ENCODE results near the gene INTS1.

Gene INTS1

GRCh38 chr7:1545417-1546246, 41.4 kb upstream of the INTS1 start:
- TF ChIP-seq, protein P1, sequence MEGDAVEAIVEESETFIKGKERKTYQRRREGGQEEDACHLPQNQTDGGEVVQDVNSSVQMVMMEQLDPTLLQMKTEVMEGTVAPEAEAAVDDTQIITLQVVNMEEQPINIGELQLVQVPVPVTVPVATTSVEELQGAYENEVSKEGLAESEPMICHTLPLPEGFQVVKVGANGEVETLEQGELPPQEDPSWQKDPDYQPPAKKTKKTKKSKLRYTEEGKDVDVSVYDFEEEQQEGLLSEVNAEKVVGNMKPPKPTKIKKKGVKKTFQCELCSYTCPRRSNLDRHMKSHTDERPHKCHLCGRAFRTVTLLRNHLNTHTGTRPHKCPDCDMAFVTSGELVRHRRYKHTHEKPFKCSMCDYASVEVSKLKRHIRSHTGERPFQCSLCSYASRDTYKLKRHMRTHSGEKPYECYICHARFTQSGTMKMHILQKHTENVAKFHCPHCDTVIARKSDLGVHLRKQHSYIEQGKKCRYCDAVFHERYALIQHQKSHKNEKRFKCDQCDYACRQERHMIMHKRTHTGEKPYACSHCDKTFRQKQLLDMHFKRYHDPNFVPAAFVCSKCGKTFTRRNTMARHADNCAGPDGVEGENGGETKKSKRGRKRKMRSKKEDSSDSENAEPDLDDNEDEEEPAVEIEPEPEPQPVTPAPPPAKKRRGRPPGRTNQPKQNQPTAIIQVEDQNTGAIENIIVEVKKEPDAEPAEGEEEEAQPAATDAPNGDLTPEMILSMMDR (IDR thresholded peaks at IDR 0.05; ENCODE audit: borderline replicate concordance, control extremely low read depth, extremely low read depth, insufficient read depth, missing control alignments), result no peak
- in situ Hi-C loops (cut with MboI; ENCODE audit: low sequenced_read_pairs, unreplicated experiment), result no loop called here
- no peak for DNase-seq (ENCODE audit: low spot score)

- no peak for DNase-seq (ENCODE audit: low spot score)
- in situ Hi-C loops (cut with MboI; ENCODE audit: low sequenced_read_pairs, unreplicated experiment), result no loop called here
- TF ChIP-seq, protein P1 (IDR thresholded peaks at IDR 0.05; ENCODE audit: borderline replicate concordance, control extremely low read depth, extremely low read depth, insufficient read depth, missing control alignments), result no peak
Observed at GRCh38 chr7:1544896-1545416, 40.8 kb upstream of the INTS1 start.

DNA sequence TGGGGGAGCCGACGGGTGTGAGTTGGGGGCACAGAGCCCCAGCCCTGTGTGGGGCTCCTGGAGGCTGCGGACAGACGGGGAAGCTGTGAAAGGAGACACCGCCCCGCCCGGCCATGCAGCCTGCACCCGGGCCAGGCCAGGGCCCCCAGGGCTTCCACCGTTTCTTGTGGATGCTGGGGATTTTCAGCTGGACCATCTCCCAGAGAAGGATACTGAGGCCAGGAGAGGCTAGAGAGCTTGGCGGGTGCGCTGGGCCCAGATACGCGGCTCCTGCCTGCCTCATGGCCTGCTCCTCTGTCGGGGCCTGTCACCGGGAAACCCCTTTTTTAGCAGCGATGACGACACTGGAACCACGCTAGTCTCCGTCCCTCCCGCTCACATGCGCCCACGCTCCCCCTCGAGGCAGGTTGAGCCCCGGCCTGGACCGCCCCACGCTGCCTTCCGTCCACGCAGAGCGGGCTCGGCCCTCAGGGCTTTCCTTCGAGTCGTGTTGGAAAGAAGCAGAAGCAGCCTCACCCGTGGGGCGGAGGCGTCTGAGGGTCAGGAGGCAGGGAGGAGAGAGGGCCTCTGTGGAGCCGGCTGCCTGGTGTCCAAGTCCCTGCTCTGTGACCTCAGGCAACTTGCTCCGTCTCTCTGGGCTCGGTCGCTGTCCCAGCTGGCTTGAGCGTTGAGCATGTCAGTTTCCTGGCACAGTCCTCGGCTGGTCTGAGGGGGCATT, 40.1 kb upstream of the INTS1 start:
- in situ Hi-C loops (cut with MboI; ENCODE audit: low sequenced_read_pairs, unreplicated experiment), result no loop called here
- TF ChIP-seq, protein P1 (IDR thresholded peaks at IDR 0.05; ENCODE audit: borderline replicate concordance, control extremely low read depth, extremely low read depth, insufficient read depth, missing control alignments), result no peak
- DNase-seq (ENCODE audit: low spot score), result no peak

- no peak for DNase-seq (ENCODE audit: low spot score)
- in situ Hi-C loops (cut with MboI; ENCODE audit: low sequenced_read_pairs, unreplicated experiment), result no loop called here
- TF ChIP-seq, protein P1 (IDR thresholded peaks at IDR 0.05; ENCODE audit: borderline replicate concordance, control extremely low read depth, extremely low read depth, insufficient read depth, missing control alignments), result no peak
Observed at GRCh38 chr7:1543826-1544177, 39.6 kb upstream of the INTS1 start.

DNA sequence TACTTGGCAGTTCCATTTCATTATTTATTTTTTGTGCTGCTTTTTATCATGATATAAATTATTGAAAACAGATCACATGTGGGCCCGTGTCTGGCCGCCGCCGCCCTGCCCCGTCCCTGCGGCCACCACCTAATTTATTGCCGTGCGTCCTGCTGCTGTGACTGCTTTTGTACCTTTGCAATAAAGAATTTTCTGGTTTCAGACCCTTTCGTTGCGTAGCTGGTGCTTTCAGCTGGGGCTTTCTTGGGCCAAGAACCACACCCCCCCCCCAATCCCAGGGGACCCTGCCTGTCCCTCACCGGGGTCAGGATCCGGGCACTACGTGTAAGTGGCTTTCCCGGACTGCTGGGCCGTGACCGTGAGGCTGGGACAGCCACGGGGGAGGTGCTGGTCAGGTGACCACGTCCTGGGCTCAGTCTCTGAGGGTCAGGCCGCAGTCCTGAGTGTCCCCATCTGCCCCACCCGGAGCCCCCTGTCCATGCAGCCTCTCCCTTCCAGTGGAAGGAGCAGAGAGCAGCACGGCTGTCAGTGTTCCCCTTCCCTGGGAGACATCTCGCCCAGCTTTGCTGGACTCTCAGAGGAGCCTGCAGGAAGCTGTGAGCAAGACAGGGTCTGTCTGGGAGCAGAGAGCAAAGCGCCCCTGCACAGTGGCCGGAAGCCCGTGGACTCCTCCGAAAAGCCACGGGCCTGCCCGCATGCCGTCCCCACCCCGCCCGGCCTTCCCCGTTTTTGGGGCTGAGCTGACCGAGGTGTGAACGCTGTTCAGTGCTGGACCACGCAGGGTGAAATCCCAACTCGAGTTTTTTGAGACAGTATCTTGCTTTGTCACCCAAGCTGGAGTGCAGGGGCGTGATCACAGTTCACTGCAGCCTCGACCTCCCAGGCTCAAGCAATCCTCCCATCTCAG, 38.9 kb upstream of the INTS1 start:
- in situ Hi-C loops (cut with MboI; ENCODE audit: low sequenced_read_pairs, unreplicated experiment), result no loop called here
- DNase-seq (ENCODE audit: low spot score), result no peak
- TF ChIP-seq, protein P1 (IDR thresholded peaks at IDR 0.05; ENCODE audit: borderline replicate concordance, control extremely low read depth, extremely low read depth, insufficient read depth, missing control alignments), result no peak

DNA sequence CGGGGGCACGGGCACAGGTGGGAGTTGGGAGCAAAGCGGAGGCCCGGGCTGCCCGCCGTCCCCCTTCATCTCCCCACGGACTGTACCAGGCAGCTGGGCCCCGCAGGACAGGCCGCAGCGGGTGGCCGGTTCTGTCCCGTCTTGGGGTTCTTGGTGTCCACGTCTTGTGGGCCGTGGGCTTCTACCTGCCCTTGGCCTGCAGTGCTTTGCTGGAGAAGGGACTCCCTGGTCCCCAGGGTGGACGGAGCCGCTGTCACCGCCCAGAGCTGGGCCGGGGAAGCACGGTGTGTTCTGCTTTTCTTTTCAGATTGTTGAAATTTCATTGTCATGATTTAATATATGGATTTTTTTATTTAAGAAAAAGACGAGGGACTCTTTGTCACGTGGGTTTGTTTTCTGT, 38.1 kb upstream of the INTS1 start:
- no peak for DNase-seq (ENCODE audit: low spot score)
- in situ Hi-C loops (cut with MboI; ENCODE audit: low sequenced_read_pairs, unreplicated experiment), result no loop called here
- TF ChIP-seq, protein P1 (IDR thresholded peaks at IDR 0.05; ENCODE audit: borderline replicate concordance, control extremely low read depth, extremely low read depth, insufficient read depth, missing control alignments), result no peak

All from GM13976 (cell line).